Loucy (cell line): ENCODE data around the gene CYP21A2.

Experiments
- H2AFZ ChIP-seq: fragments of 200-600 bp; sonication (generic); 2 replicates; pipeline ENCODE4 v1.6.0; 2016; ENCODE audit warnings: antibody characterized with exemption, mild to moderate bottlenecking, low read length, moderate library complexity
- H3F3A ChIP-seq: fragments of 200-600 bp; 2 replicates; pipeline ENCODE4 v1.6.0; 2016; ENCODE audit warnings: antibody characterized with exemption, low read depth, mild to moderate bottlenecking
- H3K27me3 ChIP-seq: fragments of 200-600 bp; sonication (generic); 2 replicates; pipeline ENCODE4 v1.6.1; 2014; ENCODE audit warnings: low read length, mild to moderate bottlenecking; ENCODE audit not compliant: insufficient read depth, poor library complexity, severe bottlenecking
- H3K36me3 ChIP-seq: fragments of 200-600 bp; sonication (generic); 2 replicates; pipeline ENCODE4 v1.6.1; 2016; ENCODE audit warnings: low read length; ENCODE audit not compliant: insufficient read depth
- H3K4me1 ChIP-seq: fragments of 200-600 bp; sonication (generic); 2 replicates; pipeline ENCODE4 v1.5.1; 2014; ENCODE audit warnings: low read length, mild to moderate bottlenecking; ENCODE audit not compliant: insufficient read depth, poor library complexity, severe bottlenecking
- H3K4me2 ChIP-seq: fragments of 200-600 bp; sonication (generic); 2 replicates; pipeline ENCODE4 v1.6.0; 2014; ENCODE audit warnings: antibody characterized with exemption, low read length, low read depth, mild to moderate bottlenecking; ENCODE audit not compliant: poor library complexity, severe bottlenecking
- H3K4me3 ChIP-seq: fragments of 200-600 bp; sonication (generic); 2 replicates; pipeline ENCODE4 v1.5.1; 2014; ENCODE audit warnings: low read length, mild to moderate bottlenecking, mixed read lengths; ENCODE audit not compliant: poor library complexity, severe bottlenecking
- H3K79me2 ChIP-seq: fragments of 200-600 bp; sonication (generic); 2 replicates; pipeline ENCODE4 v1.6.1; 2014; ENCODE audit warnings: low read length; ENCODE audit not compliant: insufficient read depth
- H3K9ac ChIP-seq: fragments of 200-600 bp; sonication (generic); 2 replicates; pipeline ENCODE4 v1.6.0; 2014; ENCODE audit warnings: mild to moderate bottlenecking, low read depth, low read length, moderate library complexity; ENCODE audit not compliant: poor library complexity, severe bottlenecking
- H3K9me2 ChIP-seq: fragments of 200-600 bp; sonication (generic); replicated peaks from 2 replicates; pipeline ENCODE4 v1.6.1; 2016; ENCODE audit warnings: low read depth, low read length, mixed read lengths
- H3K9me3 ChIP-seq: fragments of 200-600 bp; sonication (generic); 2 replicates; pipeline ENCODE4 v1.6.1; 2014; ENCODE audit warnings: mild to moderate bottlenecking, antibody characterized with exemption, low read length, low read depth; ENCODE audit not compliant: insufficient read depth
- H4K20me1 ChIP-seq: fragments of 200-600 bp; sonication (generic); 2 replicates; pipeline ENCODE4 v1.6.0; 2014; ENCODE audit warnings: antibody characterized with exemption, low read length, mild to moderate bottlenecking; ENCODE audit not compliant: insufficient read depth, poor library complexity, severe bottlenecking
- CTCF ChIP-seq: fragments of 200-600 bp; sonication (generic); conservative IDR thresholded peaks from 2 replicates; pipeline ENCODE4 v1.5.1; 2014; ENCODE audit warnings: mild to moderate bottlenecking, antibody characterized with exemption, low read length
- EZH2phosphoT487 ChIP-seq: fragments of 200-600 bp; IDR thresholded peaks from 2 replicates; pipeline ENCODE4 v1.6.1; 2018; ENCODE audit warnings: antibody characterized with exemption, mild to moderate bottlenecking, moderate library complexity, borderline replicate concordance

CYP21A2 gene

GRCh38 chr6:32088487-32089049 lies 50.4 kb downstream of the CYP21A2 start:
- H3F3A ChIP-seq: no peaks in the 10 kb centered on the region
- no peaks in the 10 kb centered on the region for H3K79me2 ChIP-seq
- no peak overlapping the region for H2AFZ ChIP-seq
- no peak overlapping the region for H3K9ac ChIP-seq
- H3K36me3 ChIP-seq: no peaks in the 10 kb centered on the region
- no peak overlapping the region for H3K4me3 ChIP-seq
- no peaks in the 10 kb centered on the region for H3K9me2 ChIP-seq
- no peaks in the 10 kb centered on the region for H3K4me1 ChIP-seq
- no peak overlapping the region for H3K4me2 ChIP-seq
- H4K20me1 ChIP-seq: no peaks in the 10 kb centered on the region
- no peak for TF ChIP-seq EZH2phosphoT487
- no peak for TF ChIP-seq CTCF
- no peaks in the 10 kb centered on the region for H3K9me3 ChIP-seq
- no peaks in the 10 kb centered on the region for H3K27me3 ChIP-seq

- Histone ChIP-seq H3F3A (no peaks in the 10 kb centered on the region), H3K9ac (no peak overlapping the region), H3K36me3 (no peaks in the 10 kb centered on the region), H3K9me3 (no peaks in the 10 kb centered on the region), H3K4me1 (no peaks in the 10 kb centered on the region), H4K20me1 (no peaks in the 10 kb centered on the region), H3K9me2 (no peaks in the 10 kb centered on the region), H3K79me2 (no peaks in the 10 kb centered on the region), H3K27me3 (no peaks in the 10 kb centered on the region), H2AFZ (no peak overlapping the region), H3K4me2 (no peak overlapping the region), H3K4me3 (no peak overlapping the region)
- TF ChIP-seq EZH2phosphoT487 (no peak), CTCF (no peak)
Measured at GRCh38 chr6:32089082-32089828, 51.0 kb downstream of the CYP21A2 start.
